ENCODE results near the gene EML6. TPM values are rescaled to one million over a fixed set of nuclear protein-coding genes. Genes with fewer than 3 reads are reported as not detected.

EML6 gene
- total RNA-seq, 2 donors from 2014 or later: 0.96 to 2.0 TPM

GRCh38 chr2:55003706-55004639, 280.5 kb downstream of the EML6 start:
- DNase-seq (no peak), ATAC-seq (replicated peaks in 1 of 2) (no peak)
- Mint-ChIP-seq H3K4me1 (ENCODE audit: low read depth) (peaks cover 47% of the 10 kb centered on the region), H3K36me3 (ENCODE audit: insufficient read depth in 2 of 2) (no peaks in the 10 kb centered on the region), H3K9me3 (no peaks in the 10 kb centered on the region), H3K27ac (no peak overlapping the region), H3K27me3 (ENCODE audit: low read depth) (no peaks in the 10 kb centered on the region), H3K4me3 (no peak overlapping the region)

- Mint-ChIP-seq H3K4me3 (peak overlapping the region; percentile 6 to 52), H3K27me3 (ENCODE audit: low read depth) (no peaks in the 10 kb centered on the region), H3K36me3 (ENCODE audit: insufficient read depth in 2 of 2) (no peaks in the 10 kb centered on the region), H3K27ac (peak overlapping the region; percentile 38), H3K4me1 (ENCODE audit: low read depth) (peaks cover 63% of the 10 kb centered on the region), H3K9me3 (no peaks in the 10 kb centered on the region)
- ATAC-seq (replicated peaks in 1 of 2) (no peak), DNase-seq (no peak)
Observed at GRCh38 chr2:55006306-55006705, 282.8 kb downstream of the EML6 start.

- Mint-ChIP-seq H3K4me1 (ENCODE audit: low read depth) (peaks cover 81% of the 10 kb centered on the region), H3K27ac (peak overlapping the region; percentile 58), H3K27me3 (ENCODE audit: low read depth) (no peaks in the 10 kb centered on the region), H3K4me3 (peak overlapping the region; percentile 77 to 89), H3K36me3 (ENCODE audit: insufficient read depth in 2 of 2) (no peaks in the 10 kb centered on the region), H3K9me3 (no peaks in the 10 kb centered on the region)
- ATAC-seq (replicated peaks in 1 of 2) (peak in 1 of 2 donors; percentile 9), DNase-seq (no peak)
Observed at GRCh38 chr2:55009277-55010060, 286.0 kb downstream of the EML6 start.

GRCh38 chr2:55010149-55010591, 286.7 kb downstream of the EML6 start:
- Mint-ChIP-seq H3K27me3 (ENCODE audit: low read depth) (no peaks in the 10 kb centered on the region), H3K4me1 (ENCODE audit: low read depth) (peaks cover 74% of the 10 kb centered on the region), H3K27ac (peak overlapping the region; percentile 58), H3K36me3 (ENCODE audit: insufficient read depth in 2 of 2) (peaks cover 0 to 2% of the 10 kb centered on the region in 2 donors), H3K4me3 (peak overlapping the region; percentile 77 to 89), H3K9me3 (no peaks in the 10 kb centered on the region)
- ATAC-seq (replicated peaks in 1 of 2) (peak; percentile 73 to 79), DNase-seq (peak; percentile 10 to 22)

GRCh38 chr2:55010915-55011314, 287.5 kb downstream of the EML6 start:
- peaks cover 70% of the 10 kb centered on the region for H3K4me1 Mint-ChIP-seq (ENCODE audit: low read depth)
- no peaks in the 10 kb centered on the region for H3K9me3 Mint-ChIP-seq
- peak overlapping the region in 1 of 2 donors; percentile 27 for H3K4me3 Mint-ChIP-seq
- peaks cover 0 to 2% of the 10 kb centered on the region in 2 donors for H3K36me3 Mint-ChIP-seq (ENCODE audit: insufficient read depth in 2 of 2)
- H3K27ac Mint-ChIP-seq: peak overlapping the region; percentile 34
- H3K27me3 Mint-ChIP-seq (ENCODE audit: low read depth): no peaks in the 10 kb centered on the region
- no peak for DNase-seq
- no peak for ATAC-seq (replicated peaks in 1 of 2)

- no peak for ATAC-seq (replicated peaks in 1 of 2)
- Mint-ChIP-seq H3K4me1 (ENCODE audit: low read depth) (peaks cover 59% of the 10 kb centered on the region), H3K27me3 (ENCODE audit: low read depth) (no peaks in the 10 kb centered on the region), H3K9me3 (no peaks in the 10 kb centered on the region), H3K27ac (no peak overlapping the region), H3K4me3 (no peak overlapping the region), H3K36me3 (ENCODE audit: insufficient read depth in 2 of 2) (peaks cover 0 to 2% of the 10 kb centered on the region in 2 donors)
- no peak for DNase-seq
Observed at GRCh38 chr2:55011831-55012671, 288.6 kb downstream of the EML6 start.

- peaks cover 51% of the 10 kb centered on the region for H3K4me1 Mint-ChIP-seq (ENCODE audit: low read depth)
- H3K27ac Mint-ChIP-seq: peak overlapping the region; percentile 22
- H3K4me3 Mint-ChIP-seq: peak overlapping the region in 1 of 2 donors; percentile 17
- H3K36me3 Mint-ChIP-seq (ENCODE audit: insufficient read depth in 2 of 2): peaks cover 0 to 2% of the 10 kb centered on the region in 2 donors
- no peak for DNase-seq
- no peaks in the 10 kb centered on the region for H3K27me3 Mint-ChIP-seq (ENCODE audit: low read depth)
- no peak for ATAC-seq (replicated peaks in 1 of 2)
- H3K9me3 Mint-ChIP-seq: no peaks in the 10 kb centered on the region
Observed at GRCh38 chr2:55012672-55013484, 289.4 kb downstream of the EML6 start.

GRCh38 chr2:55013936-55014335, 290.5 kb downstream of the EML6 start:
- Mint-ChIP-seq H3K36me3 (ENCODE audit: insufficient read depth in 2 of 2) (peaks cover 0 to 4% of the 10 kb centered on the region in 2 donors), H3K27me3 (ENCODE audit: low read depth) (no peaks in the 10 kb centered on the region), H3K4me1 (ENCODE audit: low read depth) (peaks cover 47% of the 10 kb centered on the region), H3K4me3 (no peak overlapping the region), H3K27ac (no peak overlapping the region), H3K9me3 (no peaks in the 10 kb centered on the region)
- DNase-seq (no peak), ATAC-seq (replicated peaks in 1 of 2) (no peak)

GRCh38 chr2:55014962-55015939, 291.8 kb downstream of the EML6 start:
- H3K27me3 Mint-ChIP-seq (ENCODE audit: low read depth): no peaks in the 10 kb centered on the region
- peak; percentile 18 to 36 for DNase-seq
- H3K4me1 Mint-ChIP-seq (ENCODE audit: low read depth): peaks cover 36% of the 10 kb centered on the region
- no peak overlapping the region for H3K27ac Mint-ChIP-seq
- peaks cover 0 to 11% of the 10 kb centered on the region in 2 donors for H3K36me3 Mint-ChIP-seq (ENCODE audit: insufficient read depth in 2 of 2)
- peak; percentile 58 to 65 for ATAC-seq (replicated peaks in 1 of 2)
- no peaks in the 10 kb centered on the region for H3K9me3 Mint-ChIP-seq
- no peak overlapping the region for H3K4me3 Mint-ChIP-seq

- no peaks in the 10 kb centered on the region for H3K27me3 Mint-ChIP-seq (ENCODE audit: low read depth)
- H3K27ac Mint-ChIP-seq: no peak overlapping the region
- ATAC-seq (replicated peaks in 1 of 2) (no peak), DNase-seq (no peak)
- no peak overlapping the region for H3K4me3 Mint-ChIP-seq
- H3K9me3 Mint-ChIP-seq: no peaks in the 10 kb centered on the region
- H3K4me1 Mint-ChIP-seq (ENCODE audit: low read depth): peaks cover 14% of the 10 kb centered on the region
- H3K36me3 Mint-ChIP-seq (ENCODE audit: insufficient read depth in 2 of 2): peaks cover 0 to 15% of the 10 kb centered on the region in 2 donors
Observed at GRCh38 chr2:55017428-55017827, 294.0 kb downstream of the EML6 start.

GRCh38 chr2:55017880-55018279, 294.4 kb downstream of the EML6 start:
- H3K4me1 Mint-ChIP-seq (ENCODE audit: low read depth): peaks cover 10% of the 10 kb centered on the region
- DNase-seq (no peak), ATAC-seq (replicated peaks in 1 of 2) (no peak)
- H3K36me3 Mint-ChIP-seq (ENCODE audit: insufficient read depth in 2 of 2): peaks cover 0 to 15% of the 10 kb centered on the region in 2 donors
- H3K9me3 Mint-ChIP-seq: no peaks in the 10 kb centered on the region
- H3K27ac Mint-ChIP-seq: no peak overlapping the region
- H3K27me3 Mint-ChIP-seq (ENCODE audit: low read depth): no peaks in the 10 kb centered on the region
- no peak overlapping the region for H3K4me3 Mint-ChIP-seq
